GM23248 (cell line): ENCODE data around the gene EHBP1. TPM values are rescaled to one million over a fixed set of nuclear protein-coding genes. Genes with fewer than 3 reads are reported as not detected.
"Not testable (repeated sequence)": the region's sequence is repeated elsewhere in the genome, so short reads cannot be mapped to it uniquely, and the experiment has no call there.

ENCODE experiments used
- DNase-seq: peaks from one replicate; pipeline ENCODE4 v3.0.0-alpha.2; 2015
- H2AFZ ChIP-seq: fragments of 200-600 bp; sonication (generic); 2 replicates; pipeline ENCODE4 v1.6.1; 2016; ENCODE audit warnings: antibody characterized with exemption
- H3F3A ChIP-seq: fragments of 200-600 bp; sonication (generic); 2 replicates; pipeline ENCODE4 v1.6.1; 2016; ENCODE audit warnings: mild to moderate bottlenecking, antibody characterized with exemption, mixed run types; ENCODE audit not compliant: insufficient read depth
- H3K27ac ChIP-seq: fragments of 200-600 bp; sonication (generic); 2 replicates; pipeline ENCODE4 v1.5.1; 2016; ENCODE audit warnings: mild to moderate bottlenecking
- H3K27me3 ChIP-seq: fragments of 200-600 bp; sonication (generic); replicated peaks from 2 replicates; pipeline ENCODE4 v1.6.1; 2016; ENCODE audit warnings: mild to moderate bottlenecking; ENCODE audit not compliant: insufficient read depth
- H3K36me3 ChIP-seq: fragments of 200-600 bp; sonication (generic); 2 replicates; pipeline ENCODE4 v1.6.1; 2016; ENCODE audit warnings: low read depth, mild to moderate bottlenecking
- H3K4me1 ChIP-seq: fragments of 200-600 bp; sonication (generic); 2 replicates; pipeline ENCODE4 v1.6.1; 2016; ENCODE audit warnings: mild to moderate bottlenecking; ENCODE audit not compliant: insufficient read depth
- H3K4me2 ChIP-seq: fragments of 200-600 bp; sonication (generic); one replicate; pipeline ENCODE4 v1.6.1; 2016; ENCODE audit warnings: mild to moderate bottlenecking; ENCODE audit not compliant: unreplicated experiment
- H3K4me3 ChIP-seq: fragments of 200-600 bp; sonication (generic); 2 replicates; pipeline ENCODE4 v1.5.1; 2016; ENCODE audit warnings: mild to moderate bottlenecking
- H3K79me2 ChIP-seq: fragments of 200-600 bp; sonication (generic); 2 replicates; pipeline ENCODE4 v1.6.1; 2016; ENCODE audit warnings: mild to moderate bottlenecking; ENCODE audit not compliant: insufficient read depth
- H3K9ac ChIP-seq: fragments of 200-600 bp; sonication (generic); 2 replicates; pipeline ENCODE4 v1.6.1; 2016; ENCODE audit warnings: mild to moderate bottlenecking
- H3K9me2 ChIP-seq: fragments of 200-600 bp; sonication (generic); 2 replicates; pipeline ENCODE4 v1.6.1; 2016; ENCODE audit warnings: mixed run types, mild to moderate bottlenecking, moderate library complexity; ENCODE audit not compliant: insufficient read depth
- H3K9me3 ChIP-seq: fragments of 200-600 bp; sonication (generic); one replicate; pipeline ENCODE4 v1.6.1; 2017; ENCODE audit warnings: low read depth
- H4K20me1 ChIP-seq: fragments of 200-600 bp; sonication (generic); 2 replicates; pipeline ENCODE4 v1.6.0; 2016; ENCODE audit not compliant: insufficient read depth
- EZH2 ChIP-seq: fragments of 200-600 bp; sonication (generic); IDR thresholded peaks from 2 replicates; pipeline ENCODE4 v1.6.1; 2018; ENCODE audit warnings: antibody characterized with exemption, mild to moderate bottlenecking; ENCODE audit not compliant: insufficient read depth, poor library complexity, severe bottlenecking
- EZH2phosphoT487 ChIP-seq: fragments of 200-600 bp; sonication (generic); IDR thresholded peaks from 2 replicates; pipeline ENCODE4 v1.6.1; 2018; ENCODE audit warnings: antibody characterized with exemption, moderate library complexity, mild to moderate bottlenecking, low read depth; ENCODE audit not compliant: insufficient read depth
- WGBS, 2 experiments: methylation state at CpG; one replicate each; pipeline ENCODE4 v1.1.6; 2015 to 2017; ENCODE audit warnings: low lambda C conversion rate in 2 of 2, low coverage in 1 of 2; ENCODE audit errors: missing lambda C conversion rate in 2 of 2; 5-methylcytosine and 5-hydroxymethylcytosine counted together
- in situ Hi-C: fragments of 300-500 bp; cut with MboI; formaldehyde crosslinking; loops from 2 replicates; pipeline ENCODE4 v1.15.0; 2020
- polyA plus RNA-seq: library from polyadenylated mRNA; unstranded; fragments of >200 nt; fragmentation: Nextera tagmentation; extraction: Ambion mirVana; gene quantifications from 2 replicates; pipeline ENCODE4 v1.2.1, GENCODE V29; 2016
- total RNA-seq: library from RNA; depleted of rRNA; stranded (reverse); fragments of >200 nt; shearing (Covaris generic); gene quantifications from 2 replicates; pipeline ENCODE4 v1.2.3, GENCODE V29; 2014

EHBP1 gene
- total and polyA plus RNA-seq, 2 experiments from 2014 or later, result 41.3 to 56.8 TPM

GRCh38 chr2:63066265-63066664 lies 360.8 kb downstream of the EHBP1 start:
- no peak for DNase-seq
- H2AFZ ChIP-seq, result no peak overlapping the region
- TF ChIP-seq EZH2phosphoT487 (no peak), EZH2 (no peak)
- H3K4me1 ChIP-seq, result no peaks in the 10 kb centered on the region
- H3F3A ChIP-seq, result no peaks in the 10 kb centered on the region
- in situ Hi-C loops, result no loop called here
- no peak overlapping the region for H3K27ac ChIP-seq
- no peak overlapping the region for H3K4me2 ChIP-seq
- H3K27me3 ChIP-seq, result peaks cover 83% of the 10 kb centered on the region
- no peak overlapping the region for H3K9ac ChIP-seq
- no peaks in the 10 kb centered on the region for H3K36me3 ChIP-seq
- H4K20me1 ChIP-seq, result no peaks in the 10 kb centered on the region
- H3K4me3 ChIP-seq, result no peak overlapping the region
- no peaks in the 10 kb centered on the region for H3K9me3 ChIP-seq
- H3K9me2 ChIP-seq, result no peaks in the 10 kb centered on the region
- 49 to 50% methylated on average over 3 of the region's 3 CpGs for WGBS, 2 experiments
- H3K79me2 ChIP-seq, result no peaks in the 10 kb centered on the region

DNA sequence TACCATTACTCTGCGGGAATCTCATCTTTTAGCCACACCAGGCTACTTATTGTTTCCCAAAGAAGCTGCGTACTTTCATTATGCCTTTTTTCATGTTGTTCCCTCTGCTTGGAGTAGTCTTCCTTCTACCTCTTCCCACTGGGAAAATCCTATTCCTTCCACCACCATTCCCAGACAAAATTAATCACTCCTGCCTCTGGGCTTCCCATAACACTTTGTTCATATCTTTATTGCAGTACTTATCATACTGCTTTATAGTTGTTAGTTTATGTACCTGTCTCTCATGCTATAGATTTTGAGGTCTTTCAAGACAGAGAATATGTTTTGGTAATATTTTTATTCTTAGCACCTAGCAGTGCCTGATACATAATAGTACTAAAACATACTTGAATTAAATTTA lies 361.3 kb downstream of the EHBP1 start:
- Histone ChIP-seq H3K27ac (no peak overlapping the region), H2AFZ (no peak overlapping the region), H3K36me3 (no peaks in the 10 kb centered on the region), H3F3A (no peaks in the 10 kb centered on the region), H3K9ac (no peak overlapping the region), H3K4me2 (no peak overlapping the region), H3K4me3 (no peak overlapping the region), H3K9me2 (no peaks in the 10 kb centered on the region), H3K27me3 (peaks cover 77% of the 10 kb centered on the region), H3K9me3 (no peaks in the 10 kb centered on the region), H4K20me1 (no peaks in the 10 kb centered on the region), H3K4me1 (no peaks in the 10 kb centered on the region), H3K79me2 (no peaks in the 10 kb centered on the region)
- in situ Hi-C loops, result no loop called here
- WGBS, 2 experiments, result 75 to 88% methylated on average over 2 of the region's 2 CpGs
- TF ChIP-seq EZH2phosphoT487 (no peak), EZH2 (no peak)
- DNase-seq, result no peak

DNA sequence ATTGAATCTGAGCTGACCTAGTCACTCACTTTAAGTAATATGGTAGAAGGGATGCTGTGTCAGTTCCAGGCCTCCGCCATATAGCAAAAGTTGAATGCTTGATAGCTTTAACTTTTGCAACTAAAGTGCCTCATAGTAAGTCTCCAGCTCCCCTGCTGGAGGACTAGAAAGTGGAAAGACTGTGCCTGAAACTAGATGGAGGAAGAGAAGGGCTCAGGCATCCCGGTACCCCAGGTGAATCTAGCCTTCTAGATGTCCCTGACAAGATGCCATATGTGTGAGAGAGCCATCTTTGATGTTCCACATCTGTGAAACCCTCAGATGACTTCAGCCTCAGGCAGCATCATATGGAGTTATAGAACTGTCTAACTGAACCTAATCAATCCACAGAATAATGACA lies 366.2 kb downstream of the EHBP1 start:
- H3K4me3 ChIP-seq, result no peak overlapping the region
- no peak overlapping the region for H3K4me2 ChIP-seq
- H3K27me3 ChIP-seq, result peaks cover 42% of the 10 kb centered on the region
- H3F3A ChIP-seq, result no peaks in the 10 kb centered on the region
- no peaks in the 10 kb centered on the region for H3K9me2 ChIP-seq
- no peaks in the 10 kb centered on the region for H3K36me3 ChIP-seq
- no peaks in the 10 kb centered on the region for H3K79me2 ChIP-seq
- H3K4me1 ChIP-seq, result no peaks in the 10 kb centered on the region
- no peaks in the 10 kb centered on the region for H4K20me1 ChIP-seq
- no peak for DNase-seq
- no peak overlapping the region for H3K9ac ChIP-seq
- no peaks in the 10 kb centered on the region for H3K9me3 ChIP-seq
- WGBS, 2 experiments, result 20 to 28% methylated on average over 2 of the region's 2 CpGs
- H3K27ac ChIP-seq, result no peak overlapping the region
- in situ Hi-C loops, result no loop called here
- H2AFZ ChIP-seq, result no peak overlapping the region
- TF ChIP-seq EZH2phosphoT487, result no peak

DNA sequence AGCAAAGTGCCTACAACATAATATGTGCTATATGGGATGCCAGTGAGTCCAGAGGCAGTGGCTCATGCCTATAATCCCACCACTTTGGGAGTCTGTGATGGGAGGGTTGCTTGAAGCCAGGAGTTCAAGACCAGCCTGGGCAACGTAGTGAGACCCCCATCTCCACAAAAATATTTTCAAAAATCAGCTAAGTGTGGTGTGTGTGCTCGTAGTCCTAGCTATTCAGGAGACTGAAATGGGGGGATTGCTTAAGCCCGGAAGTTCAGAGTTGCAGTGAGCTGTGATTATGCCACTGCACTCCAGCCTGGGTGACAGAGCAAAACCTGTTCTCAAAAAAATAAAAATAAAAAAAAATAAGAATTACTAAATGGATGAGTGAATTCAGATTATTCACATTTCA lies 368.5 kb downstream of the EHBP1 start:
- no peaks in the 10 kb centered on the region for H3K79me2 ChIP-seq
- H3K4me1 ChIP-seq, result no peaks in the 10 kb centered on the region
- H3K4me3 ChIP-seq, result no peak overlapping the region
- H3K9me3 ChIP-seq, result no peaks in the 10 kb centered on the region
- H3K27ac ChIP-seq, result no peak overlapping the region
- no peaks in the 10 kb centered on the region for H3K9me2 ChIP-seq
- 13 to 23% methylated on average over 3 of the region's 3 CpGs for WGBS, 2 experiments
- H3K36me3 ChIP-seq, result no peaks in the 10 kb centered on the region
- H3K4me2 ChIP-seq, result no peak overlapping the region
- no peak for DNase-seq
- no peak overlapping the region for H3K9ac ChIP-seq
- H3K27me3 ChIP-seq, result peaks cover 19% of the 10 kb centered on the region; the same call in 1 of the 2 replicates
- no peak overlapping the region for H2AFZ ChIP-seq
- in situ Hi-C loops, result no loop called here
- no peaks in the 10 kb centered on the region for H3F3A ChIP-seq
- no peak for TF ChIP-seq EZH2
- TF ChIP-seq EZH2phosphoT487, result no peak
- no peaks in the 10 kb centered on the region for H4K20me1 ChIP-seq

DNA sequence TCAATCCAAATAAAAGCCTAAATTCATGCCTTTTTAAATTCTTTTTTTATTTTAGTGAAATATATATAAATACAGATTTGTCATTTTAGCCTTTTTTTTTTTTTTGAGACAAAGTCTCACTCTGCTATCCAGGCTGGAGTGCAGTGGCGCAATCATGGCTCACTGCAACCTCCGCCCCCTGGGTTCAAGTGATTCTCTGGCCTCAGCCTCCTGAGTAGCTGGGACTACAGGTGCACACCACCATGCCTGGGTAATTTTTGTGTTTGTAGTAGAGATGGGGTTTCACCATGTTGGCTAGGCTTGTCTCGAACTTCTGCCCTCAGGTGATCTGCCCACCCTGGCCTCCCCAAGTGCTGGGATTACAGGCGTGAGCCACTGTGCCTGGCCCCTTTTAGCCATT lies 368.9 kb downstream of the EHBP1 start:
- WGBS, 2 experiments, result 55 to 58% methylated on average over 4 of the region's 4 CpGs
- H3K36me3 ChIP-seq, H3K4me3 ChIP-seq, H3K9me2 ChIP-seq, in situ Hi-C loops, H2AFZ ChIP-seq, H3K27ac ChIP-seq, H3K9me3 ChIP-seq, H3K4me2 ChIP-seq, DNase-seq, H3F3A ChIP-seq, H3K9ac ChIP-seq, H3K79me2 ChIP-seq, H3K4me1 ChIP-seq, H4K20me1 ChIP-seq: not testable (repeated sequence)
- peaks cover 16% of the 10 kb centered on the region; the same call in 1 of the 2 replicates for H3K27me3 ChIP-seq
